Measurements from ENCODE around the gene TNFRSF19.
A peak's percentile ranks its signal among the peaks of the same experiment; 100 is the strongest.

The TNFRSF19 gene

DNA sequence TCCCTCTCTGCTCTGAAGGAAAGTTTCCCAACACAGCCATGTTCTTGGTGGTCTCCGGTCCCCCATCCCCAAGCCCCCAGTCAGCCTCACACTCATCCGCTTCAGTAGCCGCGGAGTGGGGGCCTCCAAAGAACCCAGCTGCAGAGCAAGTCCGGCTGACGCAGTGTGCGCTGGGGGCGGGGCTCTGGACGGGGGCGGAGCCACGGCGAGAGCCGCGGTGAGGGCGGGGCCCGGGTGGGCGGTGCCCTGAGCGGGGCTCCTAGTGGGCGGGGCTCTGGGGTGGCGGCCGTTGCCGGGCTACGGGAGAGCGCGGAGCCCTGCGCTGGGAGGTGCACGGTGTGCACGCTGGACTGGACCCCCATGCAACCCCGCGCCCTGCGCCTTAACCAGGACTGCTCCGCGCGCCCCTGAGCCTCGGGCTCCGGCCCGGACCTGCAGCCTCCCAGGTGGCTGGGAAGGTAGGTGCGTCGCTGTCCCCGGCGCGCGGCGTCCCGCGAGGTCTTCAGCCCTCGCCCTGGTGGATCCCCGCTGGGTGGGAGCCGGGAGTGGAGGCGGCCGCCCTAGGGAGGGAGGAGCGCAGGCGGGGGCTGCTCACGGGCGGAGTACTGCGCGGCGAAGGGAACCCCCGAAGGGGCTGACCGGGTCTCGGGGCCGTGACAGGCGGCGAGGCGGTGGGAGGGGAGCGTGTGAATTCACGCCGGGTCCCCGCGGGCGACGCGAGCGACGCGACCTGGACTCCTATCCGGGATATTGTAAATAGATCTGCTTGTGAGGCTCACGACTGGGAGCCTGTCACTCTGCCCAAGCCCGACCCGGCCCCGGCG, 9.1 kb downstream of the TNFRSF19 start:
- H3K4me3 ChIP-seq (replicated peaks; ENCODE audit: low read depth, low read length), result peak overlapping the region; percentile 81
- peak; percentile 52 for DNase-seq (ENCODE audit: extremely low read depth, low read depth)
- TF ChIP-seq CTCF (IDR thresholded peaks at IDR 0.05; ENCODE audit: low read depth, low read length, missing control alignments), result no peak

DNA sequence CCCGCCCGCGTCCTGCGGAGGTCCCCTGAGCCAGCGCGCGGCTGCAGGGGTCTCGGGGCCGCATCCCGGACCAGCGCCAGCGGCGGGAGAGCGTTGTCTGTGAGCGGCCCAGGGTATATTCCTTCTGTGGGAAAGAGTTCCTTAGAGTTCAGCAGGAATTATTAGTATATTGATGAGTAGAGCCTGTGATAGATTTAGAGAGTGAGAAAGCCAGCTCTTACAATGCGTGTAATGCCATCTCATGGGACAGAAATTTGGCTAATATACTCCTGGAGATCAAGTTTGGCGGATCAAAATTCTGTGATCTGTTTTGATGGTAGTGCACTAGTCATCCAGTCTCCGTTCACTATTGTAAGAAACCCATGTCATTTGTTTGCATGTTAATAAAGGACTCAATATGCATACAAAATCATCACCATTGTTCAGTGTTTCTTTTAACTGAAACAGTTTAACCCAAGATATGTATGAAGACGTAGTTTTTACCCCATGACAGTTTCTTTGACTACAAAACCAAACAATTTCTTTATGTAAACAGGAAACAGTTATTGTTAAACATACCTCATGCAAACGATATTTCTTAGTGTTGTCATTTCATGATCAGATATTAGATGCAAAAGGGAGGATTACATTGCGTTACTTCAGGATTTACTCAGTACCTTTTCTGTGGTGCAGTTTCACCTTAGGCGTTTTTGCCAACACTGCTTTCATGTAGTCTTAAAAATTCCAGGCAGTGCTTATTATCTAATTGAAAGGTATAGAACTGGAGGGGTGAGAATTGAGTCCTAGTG, 9.9 kb downstream of the TNFRSF19 start:
- TF ChIP-seq CTCF (IDR thresholded peaks at IDR 0.05; ENCODE audit: low read depth, low read length, missing control alignments), result no peak
- DNase-seq (ENCODE audit: extremely low read depth, low read depth), result no peak
- H3K4me3 ChIP-seq (replicated peaks; ENCODE audit: low read depth, low read length), result peak overlapping the region; percentile 81

GRCh38 chr13:23580684-23581060, 10.5 kb downstream of the TNFRSF19 start:
- DNase-seq (ENCODE audit: extremely low read depth, low read depth), result no peak
- peak overlapping the region; percentile 81 for H3K4me3 ChIP-seq (replicated peaks; ENCODE audit: low read depth, low read length)
- TF ChIP-seq CTCF (IDR thresholded peaks at IDR 0.05; ENCODE audit: low read depth, low read length, missing control alignments), result no peak

- TF ChIP-seq CTCF (IDR thresholded peaks at IDR 0.05; ENCODE audit: low read depth, low read length, missing control alignments), result no peak
- H3K4me3 ChIP-seq (replicated peaks; ENCODE audit: low read depth, low read length), result no peak overlapping the region
- DNase-seq (ENCODE audit: extremely low read depth, low read depth), result no peak
Measured at GRCh38 chr13:23583491-23583890, 13.3 kb downstream of the TNFRSF19 start.

- no peak for TF ChIP-seq CTCF (IDR thresholded peaks at IDR 0.05; ENCODE audit: low read depth, low read length, missing control alignments)
- H3K4me3 ChIP-seq (replicated peaks; ENCODE audit: low read depth, low read length), result no peak overlapping the region
- no peak for DNase-seq (ENCODE audit: extremely low read depth, low read depth)
Measured at GRCh38 chr13:23584275-23584674, 14.1 kb downstream of the TNFRSF19 start.

DNA sequence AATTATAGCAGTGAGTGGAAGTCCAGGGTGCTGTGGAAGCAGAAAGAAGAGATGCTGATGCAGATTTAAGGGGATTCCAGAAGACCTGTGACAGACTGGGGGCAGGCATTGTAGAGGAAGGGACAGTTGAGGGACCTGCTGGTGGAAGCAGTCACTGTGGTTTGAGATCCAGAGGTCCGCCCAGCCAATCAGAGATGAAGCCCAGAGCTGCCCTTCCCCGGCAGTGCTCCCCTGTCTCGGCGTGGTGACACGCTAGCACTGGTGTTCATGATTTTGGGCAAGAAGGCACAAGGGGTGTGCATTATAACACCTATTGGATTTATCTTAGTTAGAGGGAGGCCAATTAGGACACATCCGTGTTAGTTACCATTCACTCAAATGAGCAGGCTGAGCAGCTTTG, 16.1 kb downstream of the TNFRSF19 start:
- no peak overlapping the region for H3K4me3 ChIP-seq (replicated peaks; ENCODE audit: low read depth, low read length)
- DNase-seq (ENCODE audit: extremely low read depth, low read depth), result no peak
- TF ChIP-seq CTCF (IDR thresholded peaks at IDR 0.05; ENCODE audit: low read depth, low read length, missing control alignments), result no peak
